ENCODE measurements around the gene NRF1.

Gene NRF1

GRCh38 chr7:129773328-129773731 is 161.8 kb downstream of the NRF1 start:
- DNase-seq: no peak

GRCh38 chr7:129773871-129774270 is 162.4 kb downstream of the NRF1 start:
- DNase-seq: no peak

GRCh38 chr7:129774359-129774758 is 162.8 kb downstream of the NRF1 start:
- DNase-seq: no peak

DNA sequence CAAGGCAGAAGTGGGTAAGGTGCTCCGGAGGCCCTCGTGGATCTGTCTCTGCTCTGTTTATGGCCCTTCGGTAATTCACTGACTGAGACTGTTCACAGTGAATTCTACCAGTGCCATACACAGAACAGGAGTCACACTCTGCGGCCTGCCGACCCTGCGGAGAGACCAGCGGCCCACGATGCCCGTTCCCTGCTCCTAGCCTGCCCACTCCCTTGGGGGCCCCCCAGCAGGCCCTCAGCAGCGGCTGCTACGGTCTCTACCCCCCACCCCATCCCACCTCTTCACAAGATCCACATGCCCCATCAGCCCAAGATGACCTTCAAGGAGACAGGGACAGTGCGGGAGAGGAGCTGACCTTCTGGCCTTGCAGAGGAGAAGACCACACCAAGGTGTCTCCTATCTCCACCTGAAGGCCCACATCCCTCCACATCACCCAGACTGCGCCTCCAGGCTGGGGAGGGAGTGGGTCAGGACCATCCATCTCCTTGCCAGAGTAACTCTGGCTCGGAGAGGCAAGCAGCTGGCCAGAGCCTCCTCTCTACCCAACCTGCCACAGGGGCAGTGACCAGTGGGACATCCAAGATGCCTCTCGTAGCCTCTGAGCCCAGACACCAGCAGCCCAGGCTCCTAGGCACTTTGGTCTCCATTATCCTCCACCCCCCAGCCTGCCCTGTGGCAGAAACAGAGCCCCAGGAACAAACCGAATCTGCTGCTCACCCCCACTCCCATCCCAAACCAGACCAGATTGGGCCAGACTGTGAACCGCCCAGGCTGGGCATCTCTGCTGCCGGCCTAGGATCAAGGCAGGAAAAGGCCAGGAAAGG is 163.6 kb downstream of the NRF1 start:
- no peak for DNase-seq

- DNase-seq: no peak
These were observed 164.3 kb downstream of the NRF1 start for GRCh38 chr7:129775695-129776361.

GRCh38 chr7:129776362-129776722 is 164.8 kb downstream of the NRF1 start:
- no peak for DNase-seq

- no peak for DNase-seq
These were observed 165.8 kb downstream of the NRF1 start for GRCh38 chr7:129777195-129777844.

DNA sequence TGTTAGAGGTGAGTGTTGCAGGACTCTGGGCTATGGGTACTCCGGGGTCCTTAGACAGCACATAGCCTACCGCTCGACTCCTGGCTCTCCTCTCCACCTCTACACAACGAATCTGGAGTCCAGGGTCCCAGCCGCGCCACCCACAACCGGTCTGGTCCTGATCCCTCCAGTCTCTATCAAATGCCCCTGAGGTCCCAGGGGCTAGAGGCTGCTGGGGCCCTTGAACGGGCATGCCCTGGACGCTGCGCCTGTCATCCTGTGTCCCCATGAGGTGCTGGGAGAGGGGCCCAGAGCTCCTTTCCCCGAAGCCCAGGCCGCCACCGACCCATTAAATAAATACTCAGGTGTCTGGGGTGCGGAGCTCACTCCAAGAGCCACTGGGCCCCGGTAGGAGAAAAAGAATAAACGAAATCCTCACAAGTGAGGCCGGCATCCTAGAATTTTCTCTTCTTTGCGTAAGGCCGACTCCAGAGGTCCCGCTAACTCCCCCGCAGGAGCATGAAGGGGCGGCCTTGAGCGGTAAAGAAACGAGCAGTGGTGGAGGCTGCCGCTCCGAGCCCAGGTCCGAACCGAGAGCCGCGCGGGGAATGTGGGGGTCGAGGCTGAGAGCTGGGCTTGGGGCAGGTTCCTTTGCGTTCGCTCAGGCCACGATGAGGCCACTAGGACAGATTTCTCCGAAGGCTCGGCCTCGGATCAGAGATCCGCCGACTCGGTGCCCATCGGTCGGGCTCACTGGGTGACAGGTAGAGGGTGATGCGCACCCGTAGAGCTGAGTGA is 166.7 kb downstream of the NRF1 start:
- no peak for DNase-seq

DNA sequence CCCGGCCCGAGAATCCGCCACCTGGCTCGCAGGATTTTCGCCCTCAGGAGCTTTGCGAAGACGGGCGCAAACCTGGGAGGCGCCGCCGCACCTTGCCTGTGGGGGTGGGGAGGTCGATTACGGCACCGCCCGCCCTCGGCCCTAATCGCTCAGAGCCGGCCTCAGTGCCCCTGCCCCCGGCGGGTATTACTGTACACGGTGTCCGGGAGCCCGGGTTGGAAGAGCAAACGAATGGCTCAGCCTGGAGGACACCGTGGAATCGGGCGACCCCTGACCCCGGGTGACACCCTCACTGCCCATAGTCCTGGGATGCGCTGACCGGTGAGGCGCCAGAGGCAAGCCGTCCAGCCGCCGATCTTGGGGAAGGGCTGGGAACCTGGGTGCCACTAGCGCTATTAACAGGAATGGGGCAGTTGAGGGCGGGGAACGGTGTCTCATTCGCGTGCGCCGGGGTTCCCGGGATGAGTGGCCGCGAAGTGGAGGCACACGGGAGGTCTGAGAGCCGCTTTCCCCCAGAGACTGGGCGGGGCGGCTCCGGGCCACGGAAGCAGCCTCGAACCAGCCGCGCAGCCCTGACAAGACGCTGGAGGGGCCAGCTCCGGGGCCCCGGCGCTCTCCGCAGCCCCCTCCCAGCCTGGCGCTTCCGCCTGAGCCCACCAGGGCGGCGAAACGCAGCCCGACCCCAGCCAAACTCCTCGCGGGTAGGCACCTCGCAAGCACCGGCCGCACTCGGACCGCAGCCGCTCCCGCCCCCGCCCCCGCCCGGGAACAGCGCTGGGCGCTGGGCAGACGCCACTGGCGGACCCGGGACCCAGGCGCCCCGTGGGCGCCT is 167.5 kb downstream of the NRF1 start:
- DNase-seq: no peak

GRCh38 chr7:129779602-129780256 is 168.2 kb downstream of the NRF1 start:
- DNase-seq: no peak

- peak; percentile 67 for DNase-seq
These were observed 168.9 kb downstream of the NRF1 start for GRCh38 chr7:129780257-129780973.

DNA sequence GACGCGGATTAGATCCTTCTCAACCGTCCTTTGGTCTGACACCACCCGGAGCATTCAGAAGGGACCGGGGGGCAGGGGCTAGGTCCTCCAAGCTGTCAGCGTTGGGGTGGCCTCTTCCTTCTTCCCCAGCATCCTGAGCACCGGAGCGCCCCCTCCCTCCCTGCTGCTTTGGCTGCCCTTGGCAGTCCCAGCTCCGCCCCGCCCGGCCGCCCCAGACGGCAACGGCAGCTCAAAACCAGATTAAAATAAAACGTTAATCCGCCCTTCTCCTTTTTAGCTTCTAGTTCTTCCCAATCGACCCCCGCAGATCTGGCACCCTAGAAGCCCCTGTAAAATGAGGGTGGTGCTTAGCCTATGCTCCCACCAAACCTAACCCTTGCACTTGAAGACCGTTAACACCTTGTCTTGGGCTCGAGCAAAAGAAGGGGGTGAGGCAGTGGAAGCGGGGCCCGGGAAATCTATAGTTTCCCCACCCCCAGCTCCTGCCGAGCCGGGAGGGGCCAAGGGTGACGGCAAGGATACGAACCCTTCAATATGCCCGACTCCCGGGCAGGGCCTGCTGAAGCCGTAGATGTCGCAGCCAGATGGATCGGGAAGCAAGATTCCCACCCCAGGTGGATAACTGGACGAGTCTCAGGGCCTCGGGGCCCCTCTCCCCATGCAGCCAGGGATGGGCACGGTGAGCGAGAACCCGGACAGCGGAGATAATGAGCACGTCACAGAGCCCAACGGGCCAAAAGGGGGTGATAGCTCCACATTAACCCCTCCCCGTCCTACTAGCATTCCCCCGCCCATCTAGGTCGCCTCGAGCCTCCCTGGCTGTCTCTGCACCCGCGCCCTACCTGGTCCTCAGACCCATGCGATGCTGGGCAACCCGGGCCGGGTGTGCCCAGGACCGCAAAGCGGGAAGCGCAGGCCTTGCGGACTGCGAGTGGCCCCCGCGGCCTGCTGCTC is 169.7 kb downstream of the NRF1 start:
- no peak for DNase-seq

- DNase-seq: no peak
These were observed 170.7 kb downstream of the NRF1 start for GRCh38 chr7:129781928-129782817.

- DNase-seq: no peak
These were observed 171.5 kb downstream of the NRF1 start for GRCh38 chr7:129782818-129783583.

GRCh38 chr7:129783584-129783919 is 172.0 kb downstream of the NRF1 start:
- DNase-seq: no peak

DNA sequence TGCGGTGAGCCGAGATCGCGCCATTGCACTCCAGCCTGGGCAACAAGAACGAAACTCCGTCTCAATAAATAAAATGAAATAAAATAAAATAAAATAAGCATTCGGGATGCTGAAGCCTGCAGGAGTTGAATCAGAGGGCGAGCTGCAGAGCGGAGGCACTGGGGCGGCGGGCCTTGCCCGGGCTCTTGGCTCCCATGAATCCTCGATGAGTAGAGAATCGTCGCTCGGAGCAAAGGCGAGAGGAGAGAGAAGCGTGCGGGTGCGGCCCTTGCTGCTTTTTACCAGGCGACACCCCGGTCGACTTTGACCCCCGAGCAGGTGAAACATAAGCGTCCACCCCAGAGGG is 172.9 kb downstream of the NRF1 start:
- no peak for DNase-seq

DNA sequence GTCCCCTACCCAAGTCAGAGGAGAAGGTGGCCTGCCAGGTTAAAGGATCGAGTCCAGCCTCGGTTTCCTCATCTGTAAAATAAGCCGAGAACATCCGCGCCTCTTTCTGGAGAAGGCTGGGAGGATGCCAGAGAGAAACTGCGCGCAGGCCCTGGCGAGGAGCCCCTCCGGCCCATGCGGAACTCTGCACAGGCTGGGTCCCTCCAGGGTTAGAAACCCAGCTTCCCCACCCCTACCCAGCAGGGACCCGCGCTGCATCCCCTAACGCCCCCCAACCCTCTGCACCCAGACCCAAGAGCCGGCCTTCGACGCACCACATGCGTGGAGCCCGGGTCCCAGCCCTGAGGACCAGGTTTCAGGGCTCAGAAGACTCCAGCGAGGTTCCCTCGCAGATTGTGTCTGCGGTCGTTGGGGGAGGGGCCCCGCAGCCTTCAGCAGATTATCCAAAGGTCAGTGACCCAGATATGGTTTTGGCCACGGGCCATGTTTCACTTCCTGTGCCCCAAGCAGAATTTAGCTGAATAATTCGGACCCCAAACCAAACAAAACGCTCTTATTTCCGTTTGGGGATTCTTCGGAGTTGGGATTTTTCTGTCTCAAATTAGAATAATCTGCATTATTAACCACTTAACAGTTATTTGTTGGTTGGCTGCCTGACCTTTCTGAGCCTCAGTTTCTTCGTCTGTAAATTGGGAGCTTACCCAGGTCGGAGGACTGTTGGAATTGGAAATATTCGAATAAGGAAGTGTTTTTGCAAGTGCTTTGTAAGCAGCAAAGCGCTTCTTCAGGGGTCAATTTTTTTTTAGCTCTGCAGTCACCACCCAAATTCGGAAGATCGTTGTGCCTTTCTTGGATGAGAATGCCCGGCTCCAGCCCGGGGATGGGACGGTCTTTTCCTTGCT is 173.5 kb downstream of the NRF1 start:
- DNase-seq: no peak
